Raji (cell line): ENCODE data around the gene IGFBP4.

ENCODE experiments used
- POLR2A ChIP-seq: IDR thresholded peaks from 2 replicates; pipeline ENCODE4 v1.6.1; 2011; ENCODE audit warnings: low read depth, low read length, control low read depth; ENCODE audit not compliant: insufficient read depth

The IGFBP4 gene

DNA sequence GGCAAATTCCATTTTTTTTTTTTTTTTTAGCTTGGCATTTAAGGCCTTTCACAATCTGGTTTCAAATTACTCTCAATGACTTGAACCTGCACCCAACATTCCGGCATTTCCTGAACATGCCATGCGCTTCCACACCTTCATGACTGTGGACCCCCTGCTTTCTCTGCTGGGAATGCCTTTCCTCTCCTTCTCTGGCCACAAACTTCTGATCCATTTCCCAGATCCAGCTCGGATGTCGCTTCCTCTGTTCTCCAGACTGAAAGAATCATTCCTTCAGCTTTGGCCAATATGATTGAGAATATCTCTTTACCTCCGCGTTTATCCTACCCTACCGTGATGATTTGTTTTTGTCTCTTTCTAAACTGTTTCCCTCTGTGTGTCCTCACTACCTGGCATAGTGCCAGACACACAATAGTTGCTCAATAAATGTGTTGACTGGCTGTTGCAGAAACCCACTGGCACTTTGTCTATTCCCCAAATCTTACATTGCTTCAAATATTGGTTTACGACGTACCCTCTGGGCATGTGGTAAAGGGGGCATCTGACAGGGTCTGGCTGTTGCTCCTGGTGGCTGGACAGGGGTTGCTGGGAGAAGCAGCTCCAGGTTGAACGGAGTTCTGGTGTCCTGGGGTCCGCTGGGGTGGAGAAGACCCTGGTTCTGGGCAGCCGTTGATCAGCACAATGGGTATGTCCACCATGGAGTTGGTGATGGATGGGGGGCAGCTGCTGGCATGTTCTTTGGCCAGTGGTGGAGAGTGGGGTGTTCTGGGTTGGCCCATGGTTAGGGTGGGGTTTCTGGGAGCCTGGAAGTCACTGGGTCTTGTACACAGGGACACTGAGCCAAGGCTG is 43.5 kb downstream of the IGFBP4 start:
- no peak for TF ChIP-seq POLR2A

DNA sequence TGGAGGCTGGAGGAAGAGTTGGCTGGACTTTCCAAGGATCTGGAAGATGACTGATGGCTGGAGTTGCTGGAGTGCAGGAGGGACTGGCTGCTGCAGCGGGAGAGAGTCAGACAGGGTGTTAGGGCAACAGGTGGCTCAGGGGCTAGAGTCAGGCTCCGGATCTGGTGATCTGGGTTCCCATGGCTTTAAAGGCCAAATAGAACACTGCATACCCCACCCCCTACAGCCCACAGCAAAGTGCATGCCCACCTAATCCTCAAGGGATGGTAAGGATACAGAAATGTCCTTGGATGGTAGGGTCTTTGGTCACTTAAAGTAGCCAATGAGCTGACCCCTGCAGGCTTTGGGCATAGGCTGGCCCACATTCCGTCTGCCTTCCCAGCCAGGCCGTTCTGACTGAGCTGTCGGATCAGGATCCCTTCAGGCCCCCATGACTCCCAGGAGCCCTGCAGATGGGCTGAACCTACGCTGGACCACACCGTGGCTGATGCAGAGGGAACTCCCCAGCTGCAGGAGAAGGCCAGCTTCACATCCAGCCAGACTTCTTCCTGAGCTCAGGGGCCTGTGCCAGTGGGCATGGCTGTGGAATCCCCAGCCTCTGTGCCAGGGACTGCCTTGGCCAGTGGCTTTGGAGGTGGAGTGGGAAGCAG is 44.2 kb downstream of the IGFBP4 start:
- no peak for TF ChIP-seq POLR2A

DNA sequence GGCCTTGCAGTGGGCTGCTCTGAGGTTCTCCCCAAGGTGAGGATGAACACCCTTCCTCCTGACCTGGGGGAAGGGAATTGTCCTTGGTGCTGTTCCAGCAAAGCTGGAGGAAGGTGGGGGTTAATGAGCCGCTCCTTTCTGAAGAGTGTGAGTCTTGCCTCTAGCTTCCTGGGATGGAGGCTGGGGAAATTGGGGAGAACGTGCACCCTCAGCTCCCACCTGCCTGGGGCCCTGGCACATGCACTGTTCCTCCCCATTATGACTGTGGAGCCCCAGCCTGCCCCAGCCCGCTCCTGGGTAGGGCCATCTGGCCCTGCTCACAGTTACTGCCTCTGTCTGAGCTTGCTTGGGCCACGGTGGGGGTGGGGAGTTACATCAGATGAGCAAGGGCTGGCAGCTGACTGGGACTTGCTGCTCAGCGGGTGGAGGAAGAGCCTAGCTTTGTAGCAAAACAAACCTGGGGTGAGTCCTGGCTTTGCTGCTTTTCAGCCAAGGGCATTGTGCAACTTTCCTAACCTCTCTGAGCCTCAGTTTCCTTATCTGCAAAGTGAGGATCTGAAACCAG is 47.1 kb downstream of the IGFBP4 start:
- no peak for TF ChIP-seq POLR2A

DNA sequence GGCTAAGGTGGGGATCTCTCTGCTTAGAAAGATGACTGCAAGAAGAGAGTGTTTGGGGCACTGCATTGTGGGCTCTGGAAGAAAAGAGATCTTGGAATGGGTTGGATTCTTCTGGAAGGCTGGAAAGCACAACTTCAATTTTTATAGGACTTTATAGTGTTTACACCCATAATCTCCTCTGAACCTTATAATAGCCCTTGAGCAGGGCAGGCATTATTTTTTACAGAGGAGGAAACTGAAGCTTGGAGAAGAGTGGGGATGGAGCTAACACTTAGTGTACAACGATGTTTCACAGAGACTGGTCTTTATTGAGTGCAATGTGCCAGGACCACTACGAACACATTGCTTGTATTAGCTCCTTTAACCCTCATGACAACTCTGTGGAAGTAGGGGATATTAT is 47.7 kb downstream of the IGFBP4 start:
- TF ChIP-seq POLR2A: no peak

DNA sequence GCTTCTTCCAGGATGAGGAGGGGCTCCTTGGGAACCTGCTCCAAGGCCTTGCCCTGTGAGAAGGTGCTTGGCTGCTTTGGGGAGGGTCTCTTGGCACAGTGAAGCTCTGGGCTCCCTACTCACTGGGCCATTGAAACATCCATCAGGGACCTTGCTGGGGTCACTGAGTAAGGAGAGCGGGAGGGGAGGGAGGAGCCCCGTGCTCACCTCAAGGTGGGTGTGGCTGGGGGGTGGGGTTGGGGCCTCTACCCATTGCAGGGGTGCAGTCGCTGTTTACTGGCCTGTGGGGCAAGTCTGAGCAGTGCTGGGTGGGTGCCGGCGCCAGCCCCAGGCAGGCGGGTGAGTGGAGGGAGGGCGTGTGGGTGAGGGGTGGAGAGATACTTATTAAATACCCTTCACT is 48.2 kb downstream of the IGFBP4 start:
- no peak for TF ChIP-seq POLR2A

DNA sequence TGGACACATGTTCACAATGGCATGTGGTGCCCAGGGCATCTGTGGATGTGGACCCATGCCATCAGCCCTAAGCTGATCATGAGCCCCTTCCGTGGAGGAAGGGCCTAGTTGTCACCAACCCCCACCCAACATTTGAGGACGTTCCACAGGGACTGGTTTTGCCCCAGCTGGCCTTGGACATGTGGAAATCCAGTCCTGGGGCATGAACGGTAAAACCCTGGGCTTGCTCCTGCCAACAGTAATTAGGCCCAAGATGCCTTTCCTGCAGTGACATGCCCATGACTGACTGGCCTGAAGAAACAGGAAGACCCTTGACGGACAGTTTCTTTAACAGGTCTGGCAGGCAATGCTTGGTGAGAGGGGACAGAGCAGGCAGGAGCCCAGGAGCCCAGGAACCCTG is 50.4 kb downstream of the IGFBP4 start:
- no peak for TF ChIP-seq POLR2A

DNA sequence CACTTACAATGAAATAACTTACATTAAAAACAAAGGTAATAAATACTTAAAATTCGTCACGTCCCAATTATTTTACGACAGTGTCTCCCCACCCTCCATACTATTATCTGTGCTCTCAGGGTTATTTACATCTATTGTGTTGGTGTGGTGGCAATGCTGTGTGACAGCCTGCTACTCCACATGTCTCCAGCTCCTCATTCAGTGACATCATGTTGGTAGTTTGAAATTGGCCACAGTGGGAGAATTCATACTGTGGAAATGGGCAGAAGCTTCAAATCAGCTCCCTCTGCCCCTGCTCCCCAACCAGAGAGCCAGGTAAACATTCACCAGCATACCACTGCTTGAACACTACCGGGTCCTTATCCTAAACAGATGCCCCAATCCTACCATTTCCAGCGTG is 51.9 kb downstream of the IGFBP4 start:
- no peak for TF ChIP-seq POLR2A

DNA sequence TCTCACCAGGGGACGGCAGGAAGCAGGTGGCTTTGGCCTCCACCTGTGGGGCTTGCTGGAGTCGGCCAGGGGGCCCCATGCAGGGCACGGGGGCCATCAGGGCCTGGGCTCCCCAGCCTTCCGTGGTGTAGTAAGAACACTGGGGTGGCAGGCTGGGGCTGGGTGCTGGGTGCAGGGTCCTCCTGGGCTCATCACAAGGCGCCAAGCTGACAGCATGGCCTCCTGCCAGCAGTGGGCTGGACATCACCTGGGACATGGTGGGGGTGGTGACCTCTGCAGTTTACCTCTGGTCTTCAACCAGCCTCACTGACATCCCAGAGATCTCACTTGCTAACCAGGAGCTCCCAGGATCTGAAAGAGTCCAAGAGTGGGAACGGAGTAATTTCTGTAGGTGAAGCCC is 52.9 kb downstream of the IGFBP4 start:
- no peak for TF ChIP-seq POLR2A

DNA sequence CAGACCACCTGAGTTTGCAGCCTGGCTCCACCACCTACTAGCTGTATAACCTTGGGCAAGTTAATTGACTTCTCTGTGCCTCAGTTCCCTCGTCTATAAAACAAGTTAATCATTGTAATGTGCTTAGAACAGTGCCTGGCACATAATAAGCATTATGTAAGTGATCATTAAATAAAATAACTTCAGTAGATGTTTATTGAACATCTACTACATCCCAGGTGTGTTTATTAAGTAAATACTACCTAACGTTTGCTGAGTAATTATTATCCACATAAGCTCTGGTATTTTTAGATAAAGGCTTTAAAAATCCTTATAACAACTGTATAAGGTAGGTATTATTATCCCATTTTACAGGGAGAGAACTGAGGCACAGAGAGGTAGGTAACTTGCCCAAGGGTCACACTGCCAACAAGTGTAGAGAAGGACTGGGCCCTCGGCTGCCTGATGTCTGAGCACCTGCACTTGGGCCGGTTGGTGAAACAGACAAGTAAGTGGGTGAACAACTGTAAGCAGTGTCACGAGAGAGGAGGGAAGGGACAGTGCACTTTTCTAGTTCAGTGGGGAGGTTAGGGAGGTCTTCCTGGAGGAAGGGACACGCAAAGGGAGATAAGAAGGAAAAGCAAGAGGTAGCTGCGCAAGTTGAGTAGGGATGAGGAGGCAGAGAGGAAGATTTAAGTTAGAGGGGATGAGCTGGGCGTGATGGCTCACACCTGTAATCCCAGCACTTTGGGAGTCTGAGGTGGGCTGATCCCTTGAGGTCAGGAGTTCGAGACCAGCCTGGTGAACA is 53.6 kb downstream of the IGFBP4 start:
- TF ChIP-seq POLR2A: no peak

DNA sequence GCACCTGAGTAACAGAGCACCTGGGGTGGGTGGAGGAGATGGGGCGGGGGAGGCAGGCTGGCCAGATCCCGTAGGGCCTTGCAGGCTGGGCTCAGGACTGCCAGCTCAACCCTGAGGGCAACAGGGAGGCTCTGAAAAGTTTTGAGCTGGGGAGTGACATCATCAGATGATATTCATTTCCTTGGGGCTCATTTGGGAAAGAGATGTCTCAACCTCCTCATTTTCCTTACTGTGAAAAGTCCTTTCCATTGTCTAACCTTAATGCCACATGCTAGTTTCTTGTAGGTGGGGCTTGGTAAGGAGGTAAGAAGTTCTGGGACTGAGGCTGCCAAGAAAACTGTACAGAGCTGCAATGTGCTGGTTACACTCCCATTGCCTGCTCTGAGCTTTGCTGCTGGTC is 54.4 kb downstream of the IGFBP4 start:
- TF ChIP-seq POLR2A: no peak

DNA sequence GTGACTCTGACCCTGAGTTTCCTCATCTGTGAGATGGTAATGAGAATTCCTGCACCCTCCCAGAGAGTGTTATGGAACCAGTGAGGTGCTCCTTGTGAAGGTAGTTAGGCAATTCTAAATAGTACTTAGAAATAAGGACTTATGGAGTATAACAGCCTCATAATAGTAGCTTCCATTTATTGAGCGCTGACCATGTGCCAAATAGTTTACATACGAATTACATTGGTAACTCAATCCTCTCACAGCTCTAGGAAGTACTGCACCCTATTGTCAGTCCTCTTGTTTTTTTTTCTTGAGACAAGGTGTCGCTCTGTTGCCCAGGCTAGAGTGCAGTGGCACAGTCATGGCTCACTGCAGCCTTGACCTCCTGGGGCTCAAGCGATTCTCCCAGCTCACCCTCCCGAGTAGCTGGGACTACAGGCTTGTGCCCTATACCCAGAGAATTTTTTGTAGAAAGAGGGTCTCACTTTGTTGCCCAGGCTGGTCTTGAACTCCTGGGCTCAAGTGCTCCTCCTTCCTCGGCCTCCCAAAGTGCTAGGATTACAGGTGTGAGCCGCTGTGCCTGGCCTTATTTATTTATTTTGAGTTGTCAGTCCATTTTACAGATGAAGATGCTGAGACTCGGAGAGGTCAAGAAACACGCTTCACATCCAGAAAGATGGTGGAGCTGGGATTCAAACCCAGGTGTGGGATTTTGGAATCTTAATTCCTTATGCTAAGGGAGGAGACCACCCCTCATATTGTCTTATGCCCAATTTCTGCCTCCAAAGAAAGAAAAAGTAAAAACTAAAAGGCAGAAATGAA is 55.2 kb downstream of the IGFBP4 start:
- no peak for TF ChIP-seq POLR2A

DNA sequence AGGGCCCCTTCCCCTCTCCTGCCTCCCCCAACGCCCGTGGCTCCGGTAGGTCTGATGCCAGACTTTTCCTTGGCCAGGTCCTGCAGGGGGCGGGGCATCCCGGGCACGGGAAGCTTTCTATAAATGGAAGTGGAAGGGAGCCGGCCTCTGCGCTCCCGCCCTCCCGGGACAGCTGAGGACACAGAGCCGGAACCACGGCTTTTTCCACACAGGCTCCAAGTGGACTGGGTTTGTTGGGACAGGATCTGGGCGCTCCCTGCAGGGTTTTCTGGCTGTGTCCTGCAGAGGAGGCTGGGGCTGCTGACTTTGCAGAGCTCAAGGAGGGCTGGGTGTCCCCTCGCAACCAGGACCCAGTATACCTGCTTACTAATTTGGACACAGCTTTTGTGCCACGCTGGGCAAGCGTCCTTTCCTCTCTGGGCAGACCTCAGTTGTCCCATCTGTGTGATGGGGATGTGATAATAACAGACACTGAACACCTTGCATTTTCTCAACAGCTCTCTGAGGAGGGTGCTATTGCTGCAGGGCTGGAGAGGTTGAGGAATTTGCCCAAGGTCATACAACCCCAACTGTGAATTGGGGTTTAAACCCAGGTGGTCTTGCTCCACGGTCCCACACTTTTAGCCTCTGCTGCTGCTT is 56.4 kb downstream of the IGFBP4 start:
- no peak for TF ChIP-seq POLR2A

DNA sequence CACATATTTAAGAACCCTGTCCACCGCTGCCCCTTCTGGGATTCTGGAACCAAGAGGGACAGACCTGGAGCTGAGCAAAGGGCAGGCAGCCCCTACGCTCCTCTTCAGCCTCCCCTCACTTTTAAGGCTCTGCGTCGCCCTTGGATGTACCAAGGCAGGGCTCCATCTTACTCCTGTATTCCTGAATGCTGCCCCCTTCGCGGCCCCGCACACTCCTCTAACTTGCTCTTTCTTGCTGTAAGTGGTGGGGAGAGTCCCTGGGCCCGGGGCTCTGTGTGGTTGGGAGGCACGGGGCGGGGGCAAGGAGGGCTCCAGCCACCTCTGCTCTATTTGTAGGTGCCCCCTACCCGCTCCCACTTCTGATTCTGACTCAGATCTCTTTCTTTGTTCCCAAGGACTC is 56.9 kb downstream of the IGFBP4 start:
- TF ChIP-seq POLR2A: no peak

DNA sequence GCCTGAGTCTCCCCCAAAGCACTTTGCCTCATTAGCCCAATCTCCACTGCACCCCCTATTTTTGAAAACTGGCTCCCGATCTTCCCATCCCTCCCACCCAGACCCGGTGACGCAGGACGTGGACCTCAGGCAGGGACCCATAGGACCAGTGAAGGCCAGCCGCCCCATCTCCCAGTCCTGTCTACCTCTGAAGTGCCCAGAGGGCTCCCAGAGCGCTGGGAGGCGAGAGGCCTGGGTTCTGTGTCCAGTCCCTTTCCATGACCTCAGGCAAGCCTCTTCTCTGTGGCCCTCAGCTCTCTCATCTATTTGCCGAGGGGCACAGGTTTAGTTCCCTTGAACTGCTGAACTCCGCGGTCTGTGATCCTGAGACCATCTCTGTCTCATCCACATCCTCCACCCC is 57.5 kb downstream of the IGFBP4 start:
- TF ChIP-seq POLR2A: no peak
